K562 (cell line): ENCODE data around the gene SPAG4. TPM values are rescaled to one million over a fixed set of nuclear protein-coding genes. Genes with fewer than 3 reads are reported as not detected.

Experiments
- ATAC-seq: fragments of 200-7000 bp; cut with Tn5 transposase; 3 replicates; pipeline ENCODE4 v1.9.1; 2020; ENCODE audit warnings: moderate library complexity
- BruUV-seq: library from RNA; stranded (reverse); fragments of 400-500 nt; replicated peaks from 2 replicates; lab custom pipeline; 2021; lab: Mats Ljungman, UMichigan
- CTCF ChIA-PET: fragments of 300-600 bp; formaldehyde crosslinking; extraction: SDS; loops from one replicate; lab custom pipeline; 2021; ENCODE audit warnings: low intra/inter-chr PET ratio; lab: Yijun Ruan, JAX
- POLR2A ChIA-PET: fragments of 300-600, 350-650 bp; sonication (Branson Sonifier 250); formaldehyde crosslinking; extraction: SDS; loops from one replicate; lab custom pipeline; 2021; ENCODE audit warnings: antibody characterized with exemption, inconsistent platforms; lab: Yijun Ruan, JAX
- DNase-seq, 4 experiments: peaks; one replicate each; pipeline versions ENCODE4 v3.0.0 to v3.0.0-alpha.2; 2011 to 2018; ENCODE audit warnings: low spot score in 3 of 4, mixed read lengths in 3 of 4; ENCODE audit errors: extremely low read depth in 1 of 4
- FAIRE-seq: peaks from 2 replicates; lab custom pipeline; 2011; peaks lifted over from hg19 to GRCh38; lab: Jason Lieb, UNC
- H2AFZ ChIP-seq: 2 replicates; pipeline ENCODE4 v1.6.0; 2011; ENCODE audit warnings: low read depth, low read length, control low read depth, inconsistent platforms
- H3K27ac ChIP-seq: fragments of 200-600 bp; 3 replicates; pipeline ENCODE4 v1.8.0; 2011; ENCODE audit warnings: low read depth, mild to moderate bottlenecking, control low read depth, inconsistent platforms, low read length, moderate library complexity, mixed read lengths; ENCODE audit errors: extremely low read depth
- H3K27me3 ChIP-seq, 2 experiments: fragments of 300-600 bp in 1 of 2; 2 replicates in 1 of 2; 3 replicates in 1 of 2; pipeline versions ENCODE4 v1.6.0 to v1.8.0; 2011; ENCODE audit warnings: inconsistent platforms in 2 of 2, low read length in 2 of 2, mild to moderate bottlenecking in 1 of 2, mixed read lengths in 1 of 2, moderate library complexity in 1 of 2; ENCODE audit not compliant: control insufficient read depth in 2 of 2, insufficient read depth in 2 of 2
- H3K36me3 ChIP-seq: fragments of 300-600 bp; 3 replicates; pipeline ENCODE4 v1.8.0; 2011; ENCODE audit warnings: mild to moderate bottlenecking, low read length, inconsistent platforms; ENCODE audit not compliant: control insufficient read depth, insufficient read depth
- H3K4me1 ChIP-seq, 2 experiments: fragments of 200-600 bp in 1 of 2; replicated peaks in 1 of 2; 2 replicates in 1 of 2; 3 replicates in 1 of 2; pipeline versions ENCODE4 v1.5.1 to v1.8.0; 2011; ENCODE audit warnings: inconsistent platforms in 2 of 2, low read length in 2 of 2, mild to moderate bottlenecking in 1 of 2, mixed read lengths in 1 of 2, moderate library complexity in 1 of 2; ENCODE audit not compliant: control insufficient read depth in 2 of 2, insufficient read depth in 2 of 2
- H3K4me2 ChIP-seq: 2 replicates; pipeline ENCODE4 v1.6.1; 2011; ENCODE audit warnings: low read length, control low read depth, inconsistent platforms, mixed read lengths; ENCODE audit not compliant: insufficient read depth
- H3K4me3 ChIP-seq: fragments of 200-600 bp; sonication (generic), shearing (Covaris generic); 2 replicates; pipeline ENCODE4 v1.5.1; 2016; ENCODE audit warnings: control low read depth, inconsistent platforms
- H3K79me2 ChIP-seq: fragments of 200-600 bp; 3 replicates; pipeline ENCODE4 v1.8.0; 2011; ENCODE audit warnings: low read length, inconsistent platforms; ENCODE audit not compliant: control insufficient read depth, insufficient read depth
- H3K9ac ChIP-seq, 2 experiments: 2 replicates each; pipeline versions ENCODE4 v1.6.0 to v1.6.1; 2011; ENCODE audit warnings: low read depth in 2 of 2, low read length in 2 of 2, control low read depth in 1 of 2, inconsistent platforms in 1 of 2, mild to moderate bottlenecking in 1 of 2, mixed read lengths in 1 of 2; ENCODE audit not compliant: insufficient read depth in 1 of 2
- H3K9me1 ChIP-seq: one replicate; pipeline ENCODE4 v1.6.0; 2011; ENCODE audit warnings: inconsistent platforms, mild to moderate bottlenecking, low read length, moderate library complexity; ENCODE audit not compliant: control insufficient read depth, insufficient read depth
- H3K9me3 ChIP-seq: replicated peaks from 2 replicates; pipeline ENCODE4 v1.5.1; 2011; ENCODE audit warnings: low read depth, low read length, inconsistent platforms; ENCODE audit not compliant: control insufficient read depth, insufficient read depth
- H4K20me1 ChIP-seq: replicated peaks from 2 replicates; pipeline ENCODE4 v1.6.1; 2011; ENCODE audit warnings: low read length, inconsistent platforms, mixed read lengths; ENCODE audit not compliant: control insufficient read depth, insufficient read depth
- CBFB ChIP-seq: sonication (generic); formaldehyde crosslinking; IDR thresholded peaks from 2 replicates; pipeline ENCODE4 v1.4.0; 2020; ENCODE audit warnings: mild to moderate bottlenecking, missing genetic modification reagents
- EP400 ChIP-seq: fragments of 450-650 bp; IDR thresholded peaks from 2 replicates; pipeline ENCODE4 v1.6.1; 2017; ENCODE audit warnings: antibody characterized with exemption, mild to moderate bottlenecking, moderate library complexity
- ETS2 ChIP-seq: IDR thresholded peaks from 2 replicates; pipeline ENCODE4 v1.6.1; 2016; ENCODE audit warnings: borderline replicate concordance, missing genetic modification characterization, mild to moderate bottlenecking, moderate library complexity, missing compliant biosample characterization; ENCODE audit not compliant: poor library complexity, severe bottlenecking
- FOXA3 ChIP-seq, 2 experiments: fragments of 450-650 bp in 1 of 2; sonication (generic) in 1 of 2; formaldehyde crosslinking; IDR thresholded peaks in 1 of 2; conservative IDR thresholded peaks in 1 of 2; 2 replicates each; pipeline versions ENCODE4 v1.4.0 to v1.8.0; 2020 to 2022; ENCODE audit warnings: mild to moderate bottlenecking in 2 of 2, missing genetic modification reagents in 1 of 2
- FOXJ3 ChIP-seq: sonication (generic); formaldehyde crosslinking; IDR thresholded peaks from 2 replicates; pipeline ENCODE4 v1.4.0; 2020; ENCODE audit warnings: mild to moderate bottlenecking, missing genetic modification reagents
- HDAC2 ChIP-seq: fragments of 450-650 bp; IDR thresholded peaks from 2 replicates; pipeline ENCODE4 v1.6.1; 2016; ENCODE audit warnings: mild to moderate bottlenecking
- MBD2 ChIP-seq: sonication (generic); IDR thresholded peaks from 2 replicates; pipeline ENCODE4 v1.6.1; 2016; ENCODE audit warnings: low read depth, borderline replicate concordance
- NCOA1 ChIP-seq: fragments of 450-650 bp; IDR thresholded peaks from 2 replicates; pipeline ENCODE4 v1.6.1; 2016; ENCODE audit warnings: low read depth
- NFATC3 ChIP-seq: fragments of 450-650 bp; IDR thresholded peaks from 2 replicates; pipeline ENCODE4 v1.6.1; 2017; ENCODE audit warnings: mild to moderate bottlenecking
- NFXL1 ChIP-seq: fragments of 450-650 bp; formaldehyde crosslinking; IDR thresholded peaks from 2 replicates; pipeline ENCODE4 v1.4.0; 2021; ENCODE audit warnings: mild to moderate bottlenecking
- RNF219 ChIP-seq: fragments of 250-450 bp; sonication (Bioruptor Pico); IDR thresholded peaks from 2 replicates; pipeline ENCODE4 v1.5.0; 2022; ENCODE audit warnings: mild to moderate bottlenecking
- SAFB ChIP-seq: fragments of 200-400 bp; formaldehyde crosslinking; IDR thresholded peaks from 2 replicates; pipeline ENCODE4 v1.6.1; 2017; ENCODE audit warnings: low read depth, low read length, borderline replicate concordance
- SP2 ChIP-seq: IDR thresholded peaks from 2 replicates; pipeline ENCODE4 v1.6.1; 2011; ENCODE audit warnings: mild to moderate bottlenecking, low read depth, low read length, moderate library complexity; ENCODE audit not compliant: poor library complexity, severe bottlenecking; ENCODE audit errors: extremely low read depth
- TAF15 ChIP-seq: fragments of 200-400 bp; formaldehyde crosslinking; IDR thresholded peaks from 2 replicates; pipeline ENCODE4 v1.6.1; 2017; ENCODE audit warnings: mild to moderate bottlenecking, low read depth, low read length, moderate library complexity
- TCFL5 ChIP-seq: fragments of 250-450 bp; sonication (Bioruptor Pico); conservative IDR thresholded peaks from 2 replicates; pipeline ENCODE4 v1.6.1; 2021; ENCODE audit warnings: mild to moderate bottlenecking, moderate library complexity, matching md5 sums
- ZNF589 ChIP-seq: fragments of 200-800 bp; sonication (Bioruptor generic); IDR thresholded peaks from 2 replicates; pipeline ENCODE4 v1.6.1; 2016; ENCODE audit warnings: low read depth, missing genetic modification characterization, missing compliant biosample characterization
- WGBS: fragments of 100-300 bp; shearing (Covaris generic); methylation state at CpG from one replicate; pipeline ENCODE4 v1.1.6; 2016; ENCODE audit warnings: low coverage, mixed read lengths; ENCODE audit not compliant: insufficient coverage; ENCODE audit errors: missing lambda C conversion rate; 5-methylcytosine and 5-hydroxymethylcytosine counted together
- in situ Hi-C: fragments of 300-500 bp; cut with MboI; formaldehyde crosslinking; loops from 4 replicates; pipeline ENCODE4 v1.15.0; 2018; ENCODE audit warnings: inconsistent platforms, mixed read lengths
- intact Hi-C: fragments of 100-400 bp; cut with micrococcal nuclease; formaldehyde crosslinking; loops from 2 replicates; pipeline ENCODE4 v1.14.2; 2022
- polyA plus RNA-seq, 8 experiments: library from polyadenylated mRNA; depleted of rRNA in 4 of 8; stranded (reverse) in 5 of 8; unstranded in 3 of 8; fragments of >200 nt; fragmentation: Nextera tagmentation in 2 of 8; fragmentation: Illumina TruSeq in 1 of 8; extraction: Ambion mirVana in 2 of 8; extraction: Trizol in 1 of 8; gene quantifications; 2 replicates each; pipeline versions ENCODE4 v1.2.1 to v1.2.3, GENCODE V29; 2011 to 2014; ENCODE audit warnings: inconsistent platforms in 1 of 8, missing spikeins in 1 of 8
- total RNA-seq, 7 experiments: library from RNA; depleted of rRNA in 6 of 7; stranded (reverse); fragments of >200 nt in 6 of 7; fragmentation: Illumina TruSeq in 2 of 7; extraction: Trizol in 2 of 7; gene quantifications; 2 replicates each; pipeline versions ENCODE4 v1.2.1 to v1.2.3, GENCODE V29; 2011 to 2021; ENCODE audit warnings: low replicate concordance in 1 of 7
- TF ChIP-seq, protein P1 (sequence below): fragments of 250-450 bp; sonication (Bioruptor Pico); IDR thresholded peaks from 2 replicates; pipeline ENCODE4 v1.8.0; 2022; ENCODE audit warnings: moderate library complexity, mild to moderate bottlenecking, inconsistent platforms

Gene SPAG4
- total and polyA plus RNA-seq, 9 of the 15 experiments (the other 6 are each of a cell fraction or from before 2014, with no cell fraction given): 1.6 to 11.4 (median 4.6) TPM

- ChIA-PET CTCF (no interaction called here), POLR2A (interaction anchor here (1.1 to 1.8 kb wide), 2 partner anchors 10 to 32 kb away, joined by 3 to 7 read pairs; no protein-coding TSS in a partner anchor)
- peaks cover 42% of the 10 kb centered on the region for H4K20me1 ChIP-seq
- no peaks in the 10 kb centered on the region for H3K9me1 ChIP-seq
- H3K79me2 ChIP-seq: peaks cover 100% of the 10 kb centered on the region
- no peak overlapping the region for H3K27ac ChIP-seq
- no peak for TF ChIP-seq ZNF589
- no peak for TF ChIP-seq NFATC3
- TF ChIP-seq TCFL5 (CRISPR knock-in tag): no peak
- TF ChIP-seq FOXJ3 (CRISPR knock-in tag): no peak
- TF ChIP-seq, protein P1, sequence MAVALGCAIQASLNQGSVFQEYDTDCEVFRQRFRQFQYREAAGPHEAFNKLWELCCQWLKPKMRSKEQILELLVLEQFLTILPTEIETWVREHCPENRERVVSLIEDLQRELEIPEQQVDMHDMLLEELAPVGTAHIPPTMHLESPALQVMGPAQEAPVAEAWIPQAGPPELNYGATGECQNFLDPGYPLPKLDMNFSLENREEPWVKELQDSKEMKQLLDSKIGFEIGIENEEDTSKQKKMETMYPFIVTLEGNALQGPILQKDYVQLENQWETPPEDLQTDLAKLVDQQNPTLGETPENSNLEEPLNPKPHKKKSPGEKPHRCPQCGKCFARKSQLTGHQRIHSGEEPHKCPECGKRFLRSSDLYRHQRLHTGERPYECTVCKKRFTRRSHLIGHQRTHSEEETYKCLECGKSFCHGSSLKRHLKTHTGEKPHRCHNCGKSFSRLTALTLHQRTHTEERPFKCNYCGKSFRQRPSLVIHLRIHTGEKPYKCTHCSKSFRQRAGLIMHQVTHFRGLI (CRISPR knock-in tag): no peak
- no peak for TF ChIP-seq MBD2
- no peak for TF ChIP-seq HDAC2
- no peak for TF ChIP-seq SP2
- no peak for TF ChIP-seq NCOA1
- no peak for TF ChIP-seq SAFB
- no peak for TF ChIP-seq RNF219 (CRISPR knock-in tag)
- no peak for TF ChIP-seq NFXL1
- TF ChIP-seq FOXA3 (CRISPR knock-in tag; conservative IDR thresholded peaks at IDR 0.05 in 1 of 2, IDR thresholded peaks at IDR 0.05 in 1 of 2): no peak
- no peak for TF ChIP-seq CBFB (CRISPR knock-in tag)
- TF ChIP-seq EP400: no peak
- no peak for TF ChIP-seq ETS2 (tag)
- no peak for TF ChIP-seq TAF15
- 65% methylated on average over 1 of the region's 1 CpG for WGBS
- intact Hi-C loops: no loop called here
- in situ Hi-C loops: no loop called here
- no peak for FAIRE-seq
- no peak overlapping the region for H3K4me2 ChIP-seq
- H3K27me3 ChIP-seq: no peaks in the 10 kb centered on the region
- DNase-seq: no peak
- ATAC-seq: no peak
- peaks cover 11 to 16% of the 10 kb centered on the region in 2 experiments; a peak in 4 of 5 replicates for H3K4me1 ChIP-seq
- H3K9me3 ChIP-seq: no peaks in the 10 kb centered on the region
- BruUV-seq: no TSS peak
- peaks cover 50% of the 10 kb centered on the region for H3K36me3 ChIP-seq
- no peak overlapping the region for H3K4me3 ChIP-seq
- no peak overlapping the region for H2AFZ ChIP-seq
- no peak overlapping the region for H3K9ac ChIP-seq
Measured at GRCh38 chr20:35657271-35657670, 41.6 kb downstream of the SPAG4 start.
